SIG-M5 treated with dmso at 0.1 percent for 504 hours (cell line): ENCODE measurements around the gene TSPAN9.
"Not testable (repeated sequence)": the region's sequence is repeated elsewhere in the genome, so short reads cannot be mapped to it uniquely, and the experiment has no call there.

ENCODE experiments used
- DNase-seq: peaks from one replicate; lab custom pipeline; 2025; ENCODE audit not compliant: unreplicated experiment; lab: John Stamatoyannopoulos, UW

The TSPAN9 gene

DNA sequence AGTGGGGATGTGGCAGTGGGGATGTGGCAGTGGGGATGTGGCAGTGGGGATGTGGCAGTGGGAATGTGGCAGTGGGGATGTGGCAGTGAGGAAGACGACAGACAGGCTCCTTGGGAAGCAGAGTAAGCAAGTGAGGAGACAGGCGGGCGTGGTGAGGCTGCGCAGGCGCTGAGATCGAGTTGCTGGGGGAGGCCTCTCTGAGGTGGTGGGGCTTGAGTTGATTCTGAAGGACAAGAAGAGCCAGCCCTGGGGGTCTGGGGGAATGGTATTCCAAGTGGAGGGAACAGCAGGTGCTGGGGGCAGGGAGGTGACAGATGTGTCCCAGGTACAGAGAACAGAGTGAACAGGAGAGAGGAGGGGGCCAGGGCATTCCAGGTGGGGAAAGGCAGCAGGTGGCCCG is 33.8 kb upstream of the TSPAN9 start:
- no peak for DNase-seq

DNA sequence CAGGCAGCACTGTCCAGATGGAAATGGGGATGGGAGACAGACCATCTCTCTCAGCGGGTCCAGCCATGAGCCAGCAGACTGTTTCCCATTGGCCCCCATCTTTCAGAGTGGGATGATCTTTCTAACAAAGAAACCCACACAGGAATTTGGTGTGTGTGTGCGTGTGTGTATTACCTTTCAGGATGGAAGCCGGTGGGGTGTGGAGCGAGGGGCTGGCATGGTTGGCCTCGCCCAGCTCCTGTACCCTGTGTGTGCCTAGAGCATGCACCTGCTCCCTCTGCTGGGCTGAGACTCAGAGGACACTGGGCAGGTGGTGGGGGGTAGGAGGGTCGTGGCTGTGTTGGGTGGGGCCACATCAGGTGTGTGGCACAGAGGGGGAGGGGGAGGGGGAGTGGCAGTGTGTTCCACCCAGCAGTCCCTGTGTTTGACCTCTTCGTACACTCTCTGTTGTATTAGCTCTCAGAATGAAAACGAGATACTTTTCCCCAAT is 33.0 kb upstream of the TSPAN9 start:
- DNase-seq: no peak

DNA sequence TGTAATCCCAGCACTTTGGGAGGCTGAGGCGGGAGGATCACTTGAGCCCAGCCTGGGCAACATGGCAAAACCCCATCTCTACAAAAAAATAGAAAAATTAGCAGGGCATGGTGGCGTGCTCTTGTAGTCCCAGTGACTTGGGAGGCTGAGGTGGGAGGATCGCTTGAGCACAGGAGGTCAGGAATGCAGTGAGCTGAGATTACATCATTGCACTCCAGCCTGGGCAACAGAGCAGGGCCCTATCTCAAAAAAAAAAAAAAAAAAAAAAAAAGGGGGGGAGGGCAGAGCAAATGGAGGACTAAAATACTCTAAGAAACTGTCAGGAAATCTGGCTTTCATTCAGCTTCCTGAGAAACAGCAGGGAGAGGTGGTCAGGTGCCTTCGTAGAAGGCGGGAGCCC is 31.7 kb upstream of the TSPAN9 start:
- DNase-seq: no peak

DNA sequence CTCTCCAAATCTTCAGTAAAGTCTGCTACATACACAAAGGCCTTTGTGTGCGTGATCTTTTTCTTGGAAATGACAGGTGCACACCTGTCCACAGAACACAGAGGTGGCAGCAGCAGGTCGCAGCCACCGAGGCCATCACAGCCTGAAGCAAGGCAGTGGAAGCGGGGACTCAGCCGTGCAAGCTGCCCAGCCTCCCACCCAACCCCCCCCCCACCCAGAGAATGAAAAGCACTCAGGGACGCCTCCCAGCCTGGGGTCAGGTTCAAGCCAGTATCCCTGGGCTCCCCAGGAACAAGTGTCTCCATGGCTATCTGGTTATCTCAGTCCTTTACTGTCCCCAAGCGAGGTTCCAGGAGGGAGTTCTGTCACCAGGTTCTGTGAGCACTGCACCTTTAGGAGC is 31.2 kb upstream of the TSPAN9 start:
- DNase-seq: no peak

DNA sequence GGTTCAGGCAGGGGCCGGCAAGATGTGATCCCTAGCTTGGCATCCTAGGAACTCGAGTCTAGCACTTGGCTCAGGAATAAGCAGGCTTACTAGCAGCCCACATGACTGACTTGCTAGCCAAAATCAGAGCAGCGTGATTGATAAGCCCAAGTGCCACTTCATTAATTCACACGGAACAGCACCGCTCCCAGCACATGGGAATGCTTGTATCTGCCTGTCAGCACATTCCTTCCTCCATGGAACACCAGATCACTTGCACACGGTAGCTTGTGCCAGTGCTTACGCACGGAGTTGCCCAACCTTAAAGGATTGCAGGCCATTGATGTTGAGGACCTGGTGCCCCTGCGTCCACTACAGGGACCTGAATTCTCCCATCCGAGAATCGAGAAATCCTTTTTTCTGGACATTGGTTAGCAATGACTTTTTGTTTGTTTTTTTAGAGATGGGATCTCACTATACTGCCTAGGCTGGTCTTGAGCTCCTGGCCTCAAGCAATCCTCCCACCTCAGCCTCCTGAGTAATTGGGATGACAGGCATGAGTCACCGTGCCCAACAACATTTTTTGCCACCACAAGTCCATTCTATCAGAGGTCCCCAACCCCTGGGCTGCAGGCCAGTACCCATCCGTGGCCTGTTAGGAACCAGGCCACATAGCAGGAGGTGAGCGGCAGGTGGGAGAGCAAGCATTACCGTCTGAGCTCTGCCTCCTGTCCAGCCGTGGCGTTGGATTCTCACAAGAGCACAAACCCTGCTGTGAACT is 30.6 kb upstream of the TSPAN9 start:
- DNase-seq: no peak

- DNase-seq: no peak
Measured at GRCh38 chr12:3047961-3048360, 29.2 kb upstream of the TSPAN9 start.

DNA sequence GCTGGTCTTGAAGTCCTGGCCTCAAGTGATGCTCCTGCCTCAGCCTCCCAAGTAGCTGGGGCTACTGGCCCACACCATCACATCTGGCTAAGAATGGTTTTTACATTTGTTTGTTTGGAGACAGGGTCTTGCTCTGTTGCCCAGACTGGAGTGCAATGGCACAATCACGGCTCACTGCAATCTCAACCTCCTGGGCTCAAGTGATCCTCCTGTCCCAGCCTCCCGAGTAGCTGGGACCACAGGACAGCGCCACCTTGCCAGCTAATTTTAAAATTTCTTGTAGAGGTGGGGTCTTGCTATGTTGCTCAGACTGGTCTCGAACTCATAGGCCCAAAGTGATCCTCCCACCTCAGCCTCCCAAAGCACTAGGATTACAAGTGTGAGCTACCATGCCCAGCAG is 28.6 kb upstream of the TSPAN9 start:
- DNase-seq: no peak

DNA sequence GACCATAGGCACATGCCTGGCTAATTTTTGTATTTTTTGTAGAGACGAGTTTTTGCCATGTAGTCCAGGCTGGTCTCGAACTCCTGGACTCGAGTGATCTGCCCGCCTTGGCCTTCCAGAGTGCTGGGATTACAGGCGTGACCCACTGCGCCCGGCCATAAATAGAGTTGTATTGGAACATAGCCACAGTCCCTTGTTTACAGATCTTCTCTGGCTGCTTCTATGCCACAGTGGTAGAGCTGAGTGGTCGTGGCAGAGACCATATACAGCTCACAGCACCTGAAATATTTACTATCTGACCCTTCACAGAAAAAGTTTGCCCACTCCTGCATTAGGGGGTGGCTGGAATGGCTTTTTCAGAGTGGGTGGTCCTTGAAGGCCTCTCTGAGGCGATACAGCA is 28.0 kb upstream of the TSPAN9 start:
- DNase-seq: no peak

DNA sequence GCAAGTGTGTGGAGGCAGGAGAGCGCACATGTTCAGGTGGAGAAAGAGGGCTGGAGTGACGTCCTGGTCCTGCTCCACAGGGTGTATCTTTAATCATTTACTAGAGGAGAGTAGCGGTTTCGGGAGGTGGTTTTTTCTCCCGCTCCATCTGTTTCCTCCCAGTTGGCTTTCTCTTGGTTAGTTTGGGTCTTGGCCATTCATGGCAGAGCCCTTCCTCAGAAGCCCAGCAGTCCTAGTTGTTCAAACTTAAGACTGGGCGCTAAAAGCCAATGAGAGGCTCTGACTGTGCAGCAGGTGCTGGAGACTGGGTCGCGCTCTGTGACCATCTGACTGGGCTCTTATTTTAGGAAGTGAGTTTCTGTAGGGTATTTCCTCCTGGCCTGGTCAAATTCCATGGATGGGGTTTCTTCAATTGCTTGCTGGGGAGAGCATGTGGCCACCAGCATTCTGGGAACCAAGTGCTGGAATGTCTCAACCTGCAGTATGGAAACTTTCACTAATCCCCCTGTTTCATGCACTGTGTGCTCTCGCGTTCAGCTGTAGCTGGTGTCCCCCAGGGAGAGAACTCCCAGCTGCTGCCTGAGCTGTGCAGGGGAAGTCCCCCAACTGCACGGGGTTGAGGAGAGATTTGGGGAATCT is 27.4 kb upstream of the TSPAN9 start:
- no peak for DNase-seq

GRCh38 chr12:3054374-3054773 is 22.8 kb upstream of the TSPAN9 start:
- DNase-seq: no peak

DNA sequence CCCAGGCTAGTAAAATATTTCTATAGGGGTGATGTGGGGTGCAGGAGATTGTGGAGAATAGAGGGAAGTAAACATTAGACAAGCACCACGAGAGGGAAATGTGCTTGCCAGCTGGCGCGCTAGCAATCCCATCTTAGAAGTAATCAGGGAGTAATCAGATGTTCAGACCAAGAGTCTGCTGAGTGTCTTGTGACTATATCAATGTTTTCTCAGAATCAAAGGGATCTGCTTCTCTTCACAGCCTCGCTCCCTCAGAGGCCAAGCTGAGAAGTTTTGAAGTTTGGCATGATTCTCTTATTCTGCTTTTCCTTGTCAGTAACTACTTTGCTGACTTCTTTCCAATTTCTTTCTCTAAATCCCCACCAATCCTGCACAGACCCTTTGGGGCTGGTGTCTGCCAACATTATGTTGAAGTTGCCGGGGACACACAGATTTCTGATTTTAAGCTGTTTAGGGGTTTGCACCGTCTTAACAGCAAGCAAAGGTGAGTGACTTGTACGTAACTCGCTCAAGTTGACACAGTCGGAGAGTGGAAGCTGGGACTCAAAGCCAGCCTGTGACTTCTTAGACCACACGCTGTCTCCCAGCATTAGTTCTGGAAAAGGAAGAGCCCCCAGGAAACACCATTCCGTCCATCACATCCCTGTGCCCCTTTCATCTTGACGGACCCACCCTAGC is 22.0 kb upstream of the TSPAN9 start:
- DNase-seq: no peak

DNA sequence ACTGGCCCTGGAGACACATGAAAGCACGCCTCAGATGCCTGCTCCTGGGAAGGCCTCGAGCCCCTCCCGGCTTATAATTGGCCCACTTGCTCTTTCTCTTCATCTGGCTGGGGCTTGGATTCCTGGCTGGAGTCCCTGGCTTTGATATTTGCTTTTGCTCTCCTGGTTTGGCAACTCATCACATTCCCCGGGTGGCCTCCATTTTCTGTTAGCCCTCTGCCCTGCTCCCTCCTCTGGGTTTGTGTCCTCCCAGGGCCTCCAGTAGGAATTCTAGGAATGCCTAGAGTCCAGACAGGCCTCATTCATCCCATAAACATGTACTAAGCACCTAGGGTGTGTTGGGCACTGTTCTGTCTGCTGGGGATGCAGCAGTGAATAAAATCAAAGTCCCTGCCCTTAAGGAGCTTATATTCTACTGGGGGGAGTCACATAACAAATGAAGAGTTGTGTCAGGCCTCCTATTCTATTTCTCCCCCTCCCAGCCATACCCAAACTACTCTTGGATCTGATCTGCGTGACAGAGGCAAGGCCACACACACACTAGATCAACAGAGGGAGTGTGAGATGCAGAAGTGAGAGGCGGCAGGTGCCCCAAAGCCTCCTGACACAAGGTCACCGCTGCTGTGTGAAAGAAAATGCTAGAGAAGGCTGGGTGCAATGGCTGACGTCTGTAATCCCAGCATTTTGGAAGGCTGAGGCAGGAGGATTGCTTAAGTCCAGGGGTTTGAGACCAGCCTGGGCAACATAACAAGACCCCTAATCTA is 21.3 kb upstream of the TSPAN9 start:
- no peak for DNase-seq

DNA sequence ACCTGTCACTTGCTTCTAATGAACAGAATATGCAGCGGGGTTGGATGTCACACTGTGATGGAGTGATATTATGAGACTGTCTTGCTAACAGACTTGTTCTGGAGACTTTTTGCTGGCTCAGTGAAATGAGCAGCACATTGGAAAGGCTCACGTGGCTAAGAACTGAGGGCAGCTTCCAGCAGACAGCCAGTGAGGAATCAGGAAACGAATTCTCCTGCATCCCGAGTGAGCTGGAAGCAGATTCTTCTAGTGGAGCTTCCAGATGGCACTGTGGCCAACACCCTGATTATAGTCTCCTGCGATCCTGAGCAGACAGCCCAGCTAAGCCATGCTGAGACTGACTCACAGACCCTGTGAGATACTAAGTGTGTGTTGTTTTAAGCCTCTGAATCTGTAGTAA is 16.1 kb upstream of the TSPAN9 start:
- DNase-seq: no peak

DNA sequence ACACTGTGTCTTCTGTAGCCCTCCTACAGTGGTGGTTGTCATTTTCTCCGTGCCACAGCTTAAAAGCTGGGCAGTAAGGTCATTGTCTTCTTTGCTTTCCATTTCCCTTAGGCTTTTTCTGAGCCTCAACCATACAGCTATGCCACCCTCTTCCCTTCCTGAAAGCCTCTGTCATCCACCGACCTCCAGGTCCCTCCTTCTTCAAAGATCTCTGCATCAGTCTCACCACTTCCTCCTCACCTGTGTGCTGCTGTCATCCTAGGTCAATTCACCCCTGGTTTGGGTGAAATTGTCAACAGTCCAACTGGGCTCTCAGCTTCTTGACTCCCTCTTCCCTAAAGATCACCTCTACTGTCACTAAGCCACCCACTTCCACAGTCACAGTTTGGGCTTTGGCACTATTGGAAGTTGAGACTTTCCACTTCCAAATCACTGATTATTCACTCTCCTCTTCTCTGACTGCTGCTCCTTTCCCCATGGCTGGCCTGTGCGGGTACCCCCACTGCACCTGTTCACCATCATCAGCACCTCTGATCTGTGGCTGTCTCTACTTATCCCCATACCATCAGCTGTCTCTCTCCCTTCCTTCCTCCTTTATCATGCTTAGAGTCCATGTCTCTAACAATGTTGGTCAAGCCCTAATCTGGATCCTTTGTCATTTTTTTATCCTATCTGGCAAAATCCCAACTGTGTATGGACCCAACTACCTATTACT is 15.5 kb upstream of the TSPAN9 start:
- DNase-seq: no peak

DNA sequence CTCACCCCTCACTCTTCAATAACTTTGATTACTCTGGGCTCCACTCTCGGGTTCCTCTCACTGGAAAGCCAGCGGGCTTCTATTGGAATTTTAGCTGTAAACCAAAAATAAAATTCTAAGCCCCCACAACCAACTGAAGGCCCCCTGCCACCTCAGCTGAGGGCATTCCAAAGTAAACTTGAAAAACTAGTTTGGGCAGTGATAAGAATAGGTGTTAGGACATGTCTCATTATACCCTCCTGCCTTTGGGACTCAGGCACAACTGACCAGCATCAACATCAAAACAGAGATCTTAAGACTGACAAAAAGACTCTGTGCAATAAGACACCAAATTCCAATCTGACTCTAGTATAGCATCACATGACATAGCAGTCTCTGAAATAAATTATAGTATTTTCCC is 11.9 kb upstream of the TSPAN9 start:
- no peak for DNase-seq

DNA sequence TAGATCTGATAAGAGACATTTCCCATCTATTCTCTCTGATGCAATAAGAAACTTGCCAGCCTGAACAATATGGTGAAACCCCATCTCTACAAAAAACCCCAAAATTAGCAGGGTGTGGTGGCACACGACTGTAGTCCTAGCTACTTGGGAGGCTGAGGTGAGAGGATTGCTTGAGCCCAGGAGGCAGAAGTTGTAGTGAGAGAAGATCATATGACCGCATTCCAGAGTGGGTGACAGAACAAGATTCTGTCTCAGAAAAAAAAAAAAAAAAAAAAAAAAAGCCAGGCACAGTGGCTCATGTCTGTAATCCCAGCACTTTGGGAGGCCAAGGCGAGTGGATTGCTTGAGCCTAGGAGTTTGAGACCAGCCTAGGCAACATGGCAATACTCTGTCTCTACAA is 11.3 kb upstream of the TSPAN9 start:
- not testable (repeated sequence) for DNase-seq

GRCh38 chr12:3069714-3070113 is 7.5 kb upstream of the TSPAN9 start:
- no peak for DNase-seq

DNA sequence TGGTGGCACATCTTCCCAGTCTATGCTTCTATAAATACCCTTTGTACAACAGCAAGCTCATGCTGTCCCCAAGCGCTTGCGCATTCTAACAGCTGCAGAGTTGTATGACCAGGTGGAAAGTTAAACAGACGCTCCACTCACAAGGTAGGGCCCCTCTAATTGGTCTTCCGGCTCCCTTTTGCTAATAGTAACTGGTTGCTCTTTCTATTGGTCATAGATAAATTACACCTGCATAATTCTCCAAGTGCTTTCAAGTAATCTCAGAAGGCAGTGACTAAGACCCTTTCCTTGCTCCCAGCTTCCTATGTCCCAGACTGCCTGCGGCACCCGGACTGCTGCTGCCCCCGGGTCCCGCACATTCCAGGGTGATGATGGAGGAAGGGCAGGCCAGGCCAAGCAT is 6.1 kb upstream of the TSPAN9 start:
- DNase-seq: no peak

DNA sequence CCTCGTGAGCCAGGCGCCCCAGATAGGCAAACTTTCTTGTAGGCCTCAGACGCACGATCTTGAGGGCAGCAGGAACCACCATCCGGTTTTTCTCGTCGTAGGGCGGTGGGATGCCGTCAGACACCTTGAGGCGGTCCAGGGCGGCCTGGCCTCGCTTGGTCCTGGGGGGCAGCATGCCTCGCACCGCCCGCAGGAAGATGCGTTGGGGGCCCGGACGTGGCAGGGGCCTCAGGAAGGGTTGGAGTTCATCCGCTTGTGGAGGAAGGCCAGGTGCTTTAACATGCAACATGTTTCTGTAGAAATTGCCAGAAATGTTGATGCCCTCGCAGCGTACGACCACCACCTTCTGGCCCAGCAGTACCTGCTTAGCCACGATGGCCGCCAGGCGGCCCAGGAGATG is 5.5 kb upstream of the TSPAN9 start:
- no peak for DNase-seq

DNA sequence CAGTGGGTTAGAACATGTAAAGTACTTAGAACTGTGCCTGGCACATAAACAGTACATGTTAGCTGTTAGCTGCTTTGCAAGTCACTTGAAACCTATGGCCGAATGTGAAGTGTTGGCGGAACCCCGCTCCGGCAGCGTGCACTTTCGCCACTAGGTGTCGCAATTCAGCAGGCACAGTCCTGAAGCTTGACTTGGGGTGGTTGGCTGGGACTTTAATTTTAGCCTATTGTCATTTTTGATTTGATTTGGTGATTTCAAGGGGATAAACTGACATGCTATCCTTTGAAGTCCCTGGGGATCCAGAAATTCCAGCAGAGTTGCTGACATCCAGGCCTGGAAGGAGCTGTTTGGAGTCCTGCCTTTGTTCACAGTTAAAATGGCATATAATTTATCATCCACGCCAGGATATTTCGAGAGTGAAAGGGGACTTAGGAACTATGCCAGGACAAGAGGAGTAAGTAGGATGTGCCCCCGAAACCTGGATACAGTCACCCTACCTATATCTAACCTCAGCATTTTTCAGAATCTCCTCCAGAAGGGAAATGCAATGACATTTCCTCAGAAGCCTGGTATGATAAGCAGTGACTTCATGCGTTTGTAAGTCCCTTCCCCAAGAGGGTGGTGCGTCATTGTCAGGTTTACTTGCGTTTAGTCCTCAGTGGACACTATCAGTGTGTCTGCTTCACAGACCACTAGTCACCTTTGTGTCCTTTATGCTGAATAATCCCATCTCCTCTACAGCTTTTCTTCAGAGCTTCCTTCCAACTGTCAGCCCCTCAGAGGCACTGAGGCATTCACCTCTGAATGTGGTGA is 3.5 kb upstream of the TSPAN9 start:
- peak; percentile 79 for DNase-seq
